Naive B cell (primary cell): ENCODE results near the gene JARID2. TPM values are rescaled to one million over a fixed set of nuclear protein-coding genes. Genes with fewer than 3 reads are reported as not detected.
A peak's percentile ranks its signal among the peaks of the same experiment; 100 is the strongest.
"Not testable (repeated sequence)": the region's sequence is repeated elsewhere in the genome, so short reads cannot be mapped to it uniquely, and the experiment has no call there.

Source experiments
- ATAC-seq, 2 donors: fragments of 150-1000 bp; cut with Tn5 transposase; 2 replicates each; pipeline ENCODE4 v1.10.0; 2021; ENCODE audit warnings: low read depth in 2 of 2, mild to moderate bottlenecking in 2 of 2, moderate library complexity in 2 of 2
- DNase-seq: peaks from one replicate; pipeline ENCODE4 v3.0.0; 2022
- H3K27ac Mint-ChIP-seq, 6 donors: one replicate each; pipeline ENCODE4 v1.8.0; 2020 to 2022; ENCODE audit warnings: mild to moderate bottlenecking in 6 of 6, mixed read lengths in 6 of 6, moderate library complexity in 5 of 6, inconsistent platforms in 2 of 6
- H3K27me3 Mint-ChIP-seq, 3 donors: one replicate each; pipeline ENCODE4 v1.8.0; 2021 to 2022; ENCODE audit warnings: mixed read lengths in 3 of 3, mild to moderate bottlenecking in 1 of 3
- H3K36me3 Mint-ChIP-seq, 2 donors: one replicate each; pipeline ENCODE4 v1.8.0; 2020 to 2022; ENCODE audit warnings: mixed read lengths in 2 of 2, inconsistent platforms in 1 of 2, mild to moderate bottlenecking in 1 of 2
- H3K4me1 Mint-ChIP-seq, 3 donors: one replicate each; pipeline ENCODE4 v1.8.0; 2020 to 2022; ENCODE audit warnings: mixed read lengths in 3 of 3, inconsistent platforms in 1 of 3, mild to moderate bottlenecking in 1 of 3, moderate library complexity in 1 of 3
- H3K4me3 Mint-ChIP-seq, 8 donors: one replicate each; pipeline ENCODE4 v1.8.0; 2020 to 2022; ENCODE audit warnings: mild to moderate bottlenecking in 8 of 8, mixed read lengths in 8 of 8, moderate library complexity in 8 of 8, inconsistent platforms in 2 of 8
- H3K9me3 Mint-ChIP-seq, 7 donors: one replicate each; pipeline ENCODE4 v1.8.0; 2020 to 2022; ENCODE audit warnings: mixed read lengths in 7 of 7, mild to moderate bottlenecking in 5 of 7, inconsistent platforms in 2 of 7, moderate library complexity in 1 of 7
- polyA plus RNA-seq, 6 donors: library from polyadenylated mRNA; unstranded; fragments of 300-500 nt; fragmentation: Illumina TruSeq; gene quantifications; one replicate each; pipeline ENCODE4 v1.2.3, GENCODE V29; 2021; ENCODE audit warnings: low read depth in 6 of 6

Gene JARID2
- polyA plus RNA-seq, 6 donors from 2014 or later, result 2.7 to 21.9 (median 16.6) TPM

DNA sequence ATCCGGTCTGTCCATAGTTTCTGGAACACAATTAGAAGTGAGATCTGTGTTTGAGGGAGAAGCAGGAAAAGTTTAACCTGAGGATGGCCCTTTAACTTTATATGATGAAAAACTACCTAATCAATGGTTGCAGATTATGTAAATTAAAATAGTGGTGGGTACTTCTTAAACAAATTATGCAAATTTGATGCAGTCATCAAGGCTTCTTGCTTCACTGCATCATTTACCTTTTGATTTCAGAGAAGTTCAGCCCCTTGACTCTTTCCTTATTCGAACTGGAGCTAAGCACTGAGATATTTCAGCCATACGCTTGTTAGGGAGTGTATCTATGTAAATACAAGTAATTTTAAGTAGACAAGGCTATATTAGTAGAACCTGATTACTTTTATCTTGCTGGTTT lies 73.8 kb downstream of the JARID2 start:
- DNase-seq (no peak), ATAC-seq (peak; percentile 77 to 84)
- Mint-ChIP-seq H3K4me3 (peak overlapping the region in 5 of 8 donors; percentile 6 to 52 (median 36)), H3K27ac (peak overlapping the region in 3 of 6 donors; percentile 24 to 61 (median 34)), H3K4me1 (peaks cover 61 to 96% (median 93%) of the 10 kb centered on the region in 3 donors), H3K9me3 (peaks cover 0 to 2% (median 0%) of the 10 kb centered on the region in 7 donors), H3K27me3 (no peaks in the 10 kb centered on the region), H3K36me3 (no peaks in the 10 kb centered on the region)

DNA sequence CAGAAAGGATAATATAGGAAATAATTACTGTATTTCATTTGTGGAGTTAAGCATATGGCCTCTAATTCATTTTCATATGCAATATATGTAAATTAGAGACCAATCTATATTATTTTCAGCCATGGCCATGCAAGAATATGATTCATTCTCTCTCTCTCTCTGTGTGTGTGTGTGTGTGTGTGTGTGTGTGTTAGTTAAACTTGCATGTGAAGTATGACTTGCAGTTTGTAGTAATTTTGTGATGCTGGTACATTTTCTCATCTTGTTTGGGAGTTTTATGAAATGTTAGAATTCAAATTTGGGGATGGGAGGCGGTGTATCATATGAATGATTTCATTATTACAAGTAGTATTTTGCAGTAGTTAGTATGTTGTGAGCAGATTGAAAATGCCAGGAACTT lies 74.8 kb downstream of the JARID2 start:
- no peak overlapping the region for H3K27ac Mint-ChIP-seq
- H3K9me3 Mint-ChIP-seq, result peaks cover 0 to 2% (median 0%) of the 10 kb centered on the region in 7 donors
- H3K4me1 Mint-ChIP-seq, result peaks cover 64 to 96% (median 94%) of the 10 kb centered on the region in 3 donors
- no peak for DNase-seq
- H3K36me3 Mint-ChIP-seq, result no peaks in the 10 kb centered on the region
- H3K27me3 Mint-ChIP-seq, result no peaks in the 10 kb centered on the region
- ATAC-seq, result no peak
- peak overlapping the region in 1 of 8 donors; percentile 5 for H3K4me3 Mint-ChIP-seq

DNA sequence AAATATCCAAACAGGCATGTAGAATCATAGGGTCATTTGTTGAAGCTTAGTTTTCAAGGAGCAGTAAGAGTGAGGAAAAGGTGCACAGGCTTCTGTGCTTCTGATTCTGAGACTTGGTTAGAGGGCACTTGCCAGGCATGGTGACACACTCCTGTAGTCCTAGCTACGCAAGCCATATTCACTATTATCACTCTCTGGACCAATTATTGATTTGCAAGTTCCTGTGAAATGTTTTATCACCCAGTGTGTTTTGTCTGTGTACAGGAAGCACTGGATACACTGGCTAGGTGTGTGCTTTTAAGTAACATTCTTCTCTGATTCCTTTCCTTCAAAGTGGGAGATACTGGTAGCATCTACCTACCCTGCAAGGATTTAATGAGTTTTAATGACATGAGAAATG lies 76.3 kb downstream of the JARID2 start:
- Mint-ChIP-seq H3K36me3 (no peaks in the 10 kb centered on the region), H3K4me3 (peak overlapping the region in 2 of 8 donors; percentile 27 to 39), H3K4me1 (peaks cover 64 to 96% (median 85%) of the 10 kb centered on the region in 3 donors), H3K9me3 (peaks cover 0 to 2% (median 0%) of the 10 kb centered on the region in 7 donors), H3K27ac (peak overlapping the region in 1 of 6 donors; percentile 29), H3K27me3 (no peaks in the 10 kb centered on the region)
- ATAC-seq (no peak), DNase-seq (no peak)

DNA sequence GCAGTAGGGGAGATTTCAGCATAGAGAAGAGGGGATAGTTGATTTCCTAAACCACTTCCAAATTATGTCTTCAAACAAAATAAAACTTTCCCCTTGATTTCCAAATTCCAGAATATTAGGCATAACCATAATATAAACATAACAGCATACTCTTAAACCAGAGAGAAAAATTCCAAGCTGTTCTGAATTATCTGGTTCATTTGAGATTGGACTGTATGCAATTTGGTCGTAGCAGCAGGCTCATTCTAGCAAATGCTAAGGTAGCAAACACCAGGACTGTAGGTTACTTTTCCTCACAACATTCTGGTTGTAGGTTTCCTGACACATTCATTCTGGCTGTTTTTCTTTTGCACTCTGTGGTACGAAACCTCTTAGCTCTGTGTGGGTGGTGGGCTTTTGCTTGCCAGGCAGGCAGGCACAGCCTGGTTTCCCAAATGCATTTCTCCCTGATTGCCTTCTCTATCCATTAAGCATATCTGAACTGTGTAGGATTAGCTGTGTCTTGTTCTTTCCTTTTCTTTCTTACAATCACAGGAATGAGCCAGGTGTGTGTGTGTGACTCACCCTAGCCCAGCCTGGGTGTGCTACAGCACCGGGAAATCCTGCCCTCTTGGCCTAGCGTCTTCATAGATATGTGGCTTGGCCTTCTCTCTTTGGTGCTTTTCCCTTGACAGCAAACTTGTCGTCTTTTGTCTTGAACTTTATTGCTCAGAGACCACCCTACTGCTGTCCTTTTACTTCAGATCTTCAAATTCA lies 77.1 kb downstream of the JARID2 start:
- H3K4me1 Mint-ChIP-seq, result peaks cover 66 to 96% (median 85%) of the 10 kb centered on the region in 3 donors
- peak overlapping the region; percentile 2 to 77 (median 32) for H3K27ac Mint-ChIP-seq
- ATAC-seq (no peak), DNase-seq (no peak)
- peaks cover 0 to 2% (median 0%) of the 10 kb centered on the region in 7 donors for H3K9me3 Mint-ChIP-seq
- H3K4me3 Mint-ChIP-seq, result peak overlapping the region in 1 of 8 donors; percentile 39
- no peaks in the 10 kb centered on the region for H3K36me3 Mint-ChIP-seq
- H3K27me3 Mint-ChIP-seq, result no peaks in the 10 kb centered on the region

DNA sequence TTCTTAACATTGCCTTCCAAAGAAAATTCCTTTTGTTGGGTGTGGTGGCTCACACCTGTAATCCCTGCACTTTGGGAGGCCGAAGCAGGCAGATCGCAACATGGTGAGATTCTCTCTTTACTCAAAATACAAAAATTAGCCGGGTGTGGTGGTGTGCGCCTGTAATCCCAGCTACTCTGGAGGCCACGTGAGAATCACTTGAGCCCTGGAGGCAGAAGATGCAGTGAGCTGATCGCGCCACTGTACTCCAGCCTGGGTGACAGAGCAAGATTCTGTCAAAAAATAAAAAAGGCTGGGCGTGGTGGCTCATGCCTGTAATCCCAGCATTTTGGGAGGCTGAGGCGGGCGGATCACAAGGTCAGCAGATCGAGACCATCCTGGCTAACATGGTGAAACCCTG lies 77.7 kb downstream of the JARID2 start:
- not testable (repeated sequence) for H3K36me3 Mint-ChIP-seq, DNase-seq, H3K27me3 Mint-ChIP-seq, H3K9me3 Mint-ChIP-seq, ATAC-seq
- Mint-ChIP-seq H3K27ac (peak overlapping the region in 4 of 6 donors; percentile 13 to 84 (median 60)), H3K4me3 (peak overlapping the region in 2 of 8 donors; percentile 16 to 60), H3K4me1 (peaks cover 61 to 96% (median 85%) of the 10 kb centered on the region in 3 donors)

DNA sequence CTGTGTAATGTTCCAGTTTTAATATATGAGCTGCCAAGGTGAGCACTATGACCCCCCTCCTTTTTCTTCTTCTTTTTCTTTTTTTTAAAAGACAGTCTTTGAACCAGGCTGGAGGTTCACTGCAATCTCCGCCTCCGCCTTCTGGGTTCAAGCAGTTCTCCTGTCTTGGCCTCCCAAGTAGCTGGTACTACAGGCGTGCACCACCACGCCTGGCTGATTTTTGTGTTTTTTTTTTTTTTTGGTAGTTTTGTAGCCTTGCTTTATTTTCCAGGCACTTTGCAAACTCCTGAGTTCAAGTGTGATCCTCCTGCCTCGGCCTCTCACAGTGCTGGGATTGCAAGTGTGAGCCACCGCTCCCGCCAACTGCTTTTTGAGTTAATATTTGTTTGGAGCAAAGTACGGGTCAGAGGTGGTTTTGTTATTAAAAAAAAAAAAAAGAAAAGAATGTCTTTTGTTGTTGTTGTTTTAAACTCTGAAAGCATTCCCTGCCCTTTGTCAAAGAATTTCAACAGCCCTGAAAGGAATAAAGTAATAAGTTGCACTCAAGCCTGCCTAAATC lies 78.6 kb downstream of the JARID2 start:
- no peak for ATAC-seq

DNA sequence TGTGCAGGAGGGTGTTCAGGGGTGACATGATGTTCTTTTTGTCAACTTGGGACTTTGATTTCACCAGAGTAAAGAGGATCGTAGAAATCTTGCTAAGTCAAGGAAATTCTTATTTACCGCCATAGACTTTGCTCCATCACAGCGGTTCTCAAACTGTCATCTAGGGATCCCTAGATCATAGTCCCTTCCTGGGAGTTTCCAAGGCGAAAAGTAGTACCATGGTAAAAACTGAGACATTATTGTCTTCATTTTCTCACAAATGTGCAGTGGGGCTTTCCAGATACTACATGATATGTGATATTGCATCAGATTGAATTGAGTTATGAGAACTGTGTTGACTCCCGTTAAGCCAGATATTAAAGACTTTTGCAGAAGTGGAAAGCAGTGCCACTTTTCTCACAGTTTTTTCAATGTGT lies 79.7 kb downstream of the JARID2 start:
- peak; percentile 48 to 55 for ATAC-seq
- H3K36me3 Mint-ChIP-seq, result no peaks in the 10 kb centered on the region
- DNase-seq, result no peak
- H3K4me1 Mint-ChIP-seq, result peaks cover 62 to 96% (median 85%) of the 10 kb centered on the region in 3 donors
- H3K9me3 Mint-ChIP-seq, result no peaks in the 10 kb centered on the region
- no peaks in the 10 kb centered on the region for H3K27me3 Mint-ChIP-seq
- H3K4me3 Mint-ChIP-seq, result peak overlapping the region in 6 of 8 donors; percentile 15 to 77 (median 48)
- H3K27ac Mint-ChIP-seq, result peak overlapping the region in 4 of 6 donors; percentile 11 to 84 (median 60)

More for the DNA sequence above, 78.6 kb downstream of the JARID2 start:
- peak overlapping the region in 2 of 6 donors; percentile 35 to 69 for H3K27ac Mint-ChIP-seq
- H3K9me3 Mint-ChIP-seq, result peaks cover 0 to 1% (median 0%) of the 10 kb centered on the region in 7 donors
- peaks cover 62 to 96% (median 85%) of the 10 kb centered on the region in 3 donors for H3K4me1 Mint-ChIP-seq
- peak overlapping the region in 4 of 8 donors; percentile 17 to 63 (median 31) for H3K4me3 Mint-ChIP-seq
- no peak for DNase-seq
- no peaks in the 10 kb centered on the region for H3K36me3 Mint-ChIP-seq
- no peaks in the 10 kb centered on the region for H3K27me3 Mint-ChIP-seq

DNA sequence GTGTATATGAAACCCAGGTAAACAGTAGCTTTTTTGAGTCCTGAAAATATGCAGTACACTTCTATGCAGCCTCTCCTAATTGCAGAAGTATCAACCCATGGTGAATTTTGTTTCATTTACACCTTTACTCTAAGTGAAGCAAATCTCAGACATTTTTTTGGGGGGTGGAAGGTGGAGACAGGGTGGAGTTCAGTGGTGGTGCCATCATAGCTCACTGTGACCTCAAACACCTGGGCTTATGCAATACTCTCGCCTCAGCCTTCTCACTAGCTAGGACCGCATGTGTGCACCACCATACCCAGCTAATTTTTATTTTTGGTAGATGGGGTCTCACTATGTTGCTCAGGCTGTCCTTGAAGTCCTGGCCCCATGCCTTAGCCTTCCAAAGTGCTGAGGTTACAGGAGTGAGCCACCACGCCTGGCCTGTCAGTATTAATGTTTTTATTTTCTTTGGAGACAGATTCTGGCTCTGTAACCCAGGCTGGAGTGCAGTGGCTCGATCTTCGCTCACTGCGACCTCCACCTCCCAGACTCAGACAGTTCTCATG lies 80.3 kb downstream of the JARID2 start:
- no peaks in the 10 kb centered on the region for H3K9me3 Mint-ChIP-seq
- peak overlapping the region in 5 of 8 donors; percentile 9 to 71 (median 46) for H3K4me3 Mint-ChIP-seq
- H3K27ac Mint-ChIP-seq, result peak overlapping the region in 4 of 6 donors; percentile 50 to 85 (median 66)
- DNase-seq (no peak), ATAC-seq (peak; percentile 39 to 59)
- H3K4me1 Mint-ChIP-seq, result peaks cover 63 to 96% (median 86%) of the 10 kb centered on the region in 3 donors
- H3K36me3 Mint-ChIP-seq, result no peaks in the 10 kb centered on the region
- no peaks in the 10 kb centered on the region for H3K27me3 Mint-ChIP-seq

DNA sequence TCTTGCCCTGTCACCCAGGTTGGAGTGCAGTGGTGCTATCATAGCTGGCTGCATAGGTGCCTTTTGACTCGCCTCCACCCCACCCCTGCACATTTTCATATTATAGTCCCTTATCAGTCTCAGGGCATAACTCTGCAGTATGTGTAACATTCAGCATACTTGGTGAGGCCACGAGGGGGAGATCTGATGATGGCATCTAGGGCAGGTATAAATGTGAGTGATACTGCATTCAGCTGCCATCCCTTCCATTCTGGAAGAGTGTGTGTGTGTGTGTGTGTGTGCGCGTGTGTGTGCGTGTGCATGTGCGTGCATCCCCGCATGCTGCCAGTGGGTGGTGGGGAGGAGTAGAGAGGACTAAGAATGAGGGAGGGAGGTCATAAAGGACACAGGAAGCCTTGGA lies 81.4 kb downstream of the JARID2 start:
- peak; percentile 39 for DNase-seq
- H3K27me3 Mint-ChIP-seq, result no peaks in the 10 kb centered on the region
- H3K9me3 Mint-ChIP-seq, result no peaks in the 10 kb centered on the region
- peak overlapping the region; percentile 16 to 78 (median 50) for H3K4me3 Mint-ChIP-seq
- no peaks in the 10 kb centered on the region for H3K36me3 Mint-ChIP-seq
- H3K27ac Mint-ChIP-seq, result peak overlapping the region in 5 of 6 donors; percentile 50 to 88 (median 73)
- ATAC-seq, result peak; percentile 59 to 73
- H3K4me1 Mint-ChIP-seq, result peaks cover 68 to 98% (median 86%) of the 10 kb centered on the region in 3 donors

DNA sequence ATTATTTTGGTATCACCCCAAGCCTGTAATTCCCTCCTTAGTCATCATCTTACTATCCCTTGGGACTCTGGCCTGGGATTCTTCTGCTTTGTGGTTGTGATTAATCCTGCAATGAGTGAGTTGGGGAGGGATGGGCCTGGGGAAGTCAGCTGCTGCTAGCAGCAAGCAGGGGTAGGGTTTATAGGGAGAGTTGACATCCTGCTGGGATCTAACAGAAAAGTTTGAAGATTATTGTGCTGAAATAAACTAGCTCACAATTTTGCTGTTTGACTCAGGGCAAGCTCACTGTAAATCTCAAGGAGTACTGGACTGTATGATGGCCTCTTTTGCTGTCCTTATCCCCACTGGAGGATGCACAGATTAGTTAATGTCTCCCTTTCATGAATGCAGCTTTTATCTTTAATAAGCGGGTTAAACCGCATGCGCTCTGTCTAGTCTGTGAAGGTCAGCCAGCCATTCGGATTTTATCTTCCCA lies 83.4 kb downstream of the JARID2 start:
- no peak for ATAC-seq
- no peaks in the 10 kb centered on the region for H3K9me3 Mint-ChIP-seq

DNA sequence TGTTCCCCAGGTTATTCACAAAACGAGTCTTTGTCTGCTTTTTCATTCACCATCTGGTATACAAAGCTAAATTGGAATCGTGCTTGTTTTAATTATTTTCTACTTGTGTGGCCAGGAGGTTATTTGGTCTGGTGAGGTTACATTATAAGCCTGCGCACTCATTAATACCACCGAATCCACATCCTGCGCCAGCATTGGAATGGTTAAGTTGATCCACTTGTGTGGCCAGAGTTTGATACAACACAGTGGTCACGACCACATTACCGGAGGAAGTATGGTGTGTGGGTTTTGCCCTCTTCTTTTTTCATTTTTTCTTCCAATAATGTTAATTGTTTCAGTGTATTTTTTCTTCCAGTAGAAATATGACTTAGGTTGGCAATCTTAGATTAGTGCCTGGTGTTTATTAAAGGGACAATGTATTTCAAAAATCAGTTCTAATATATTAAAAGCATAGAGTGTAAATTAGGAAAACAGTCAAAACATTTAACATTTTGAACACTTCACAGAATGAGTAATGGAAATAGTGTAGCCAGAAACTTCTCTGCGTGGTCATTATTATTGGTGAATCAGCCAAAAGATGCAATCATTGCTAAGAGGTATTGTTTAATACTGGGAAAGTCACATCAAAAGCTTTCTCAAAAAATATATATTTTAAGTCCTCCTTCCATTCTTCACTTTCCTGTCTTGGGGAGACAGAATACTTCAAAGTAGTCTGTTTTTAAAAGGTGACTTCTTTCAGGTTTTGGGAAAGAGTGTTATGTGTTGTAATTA lies 84.5 kb downstream of the JARID2 start:
- no peaks in the 10 kb centered on the region for H3K36me3 Mint-ChIP-seq
- H3K4me3 Mint-ChIP-seq, result peak overlapping the region; percentile 30 to 91 (median 68)
- H3K27ac Mint-ChIP-seq, result peak overlapping the region in 5 of 6 donors; percentile 8 to 81 (median 57)
- no peak for ATAC-seq
- no peaks in the 10 kb centered on the region for H3K27me3 Mint-ChIP-seq
- no peaks in the 10 kb centered on the region for H3K9me3 Mint-ChIP-seq
- DNase-seq, result no peak
- peaks cover 75 to 100% (median 85%) of the 10 kb centered on the region in 3 donors for H3K4me1 Mint-ChIP-seq

More for the DNA sequence above, 83.4 kb downstream of the JARID2 start:
- H3K4me3 Mint-ChIP-seq, result peak overlapping the region in 5 of 8 donors; percentile 70 to 91 (median 81)
- peak overlapping the region in 3 of 6 donors; percentile 46 to 81 (median 57) for H3K27ac Mint-ChIP-seq
- no peak for DNase-seq
- H3K36me3 Mint-ChIP-seq, result no peaks in the 10 kb centered on the region
- no peaks in the 10 kb centered on the region for H3K27me3 Mint-ChIP-seq
- peaks cover 70 to 100% (median 85%) of the 10 kb centered on the region in 3 donors for H3K4me1 Mint-ChIP-seq

DNA sequence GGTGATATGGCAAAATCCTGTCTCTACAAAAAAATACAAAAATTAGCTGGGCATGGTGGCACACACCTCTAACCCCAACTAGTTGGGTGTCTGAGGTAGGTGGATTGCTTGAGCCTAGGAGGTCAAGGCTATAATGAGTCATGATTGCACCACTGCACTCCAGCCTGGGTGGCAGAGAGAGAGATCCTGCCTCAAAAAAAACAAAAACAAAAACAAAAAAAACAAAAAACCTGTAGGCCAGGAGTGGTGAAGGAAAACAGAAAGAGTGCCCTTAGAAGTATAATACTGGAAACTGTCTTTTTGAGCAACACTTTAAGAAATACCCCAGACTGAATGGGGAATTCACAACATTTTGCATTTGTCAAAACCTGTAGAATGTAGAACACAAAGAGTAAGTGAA lies 85.3 kb downstream of the JARID2 start:
- H3K4me3 Mint-ChIP-seq, result peak overlapping the region; percentile 55 to 91 (median 82)

More for the DNA sequence above, 85.3 kb downstream of the JARID2 start:
- no peak for DNase-seq
- H3K36me3 Mint-ChIP-seq, result no peaks in the 10 kb centered on the region
- no peaks in the 10 kb centered on the region for H3K9me3 Mint-ChIP-seq
- peak overlapping the region; percentile 38 to 89 (median 84) for H3K27ac Mint-ChIP-seq
- no peaks in the 10 kb centered on the region for H3K27me3 Mint-ChIP-seq
- ATAC-seq, result no peak
- H3K4me1 Mint-ChIP-seq, result peaks cover 75 to 100% (median 89%) of the 10 kb centered on the region in 3 donors
